Stimulated activated CD8-positive, alpha-beta memory T cell treated with anti-CD3 and anti-CD28 coated beads, Interleukin-15, amount 100 ng/mL, for 24 hours (primary cell): ENCODE measurements around the gene NMNAT1.
"Not testable (repeated sequence)": the region's sequence is repeated elsewhere in the genome, so short reads cannot be mapped to it uniquely, and the experiment has no call there.

Source experiments
- DNase-seq: peaks from one replicate; pipeline ENCODE4 v3.0.0-alpha.2; 2020; ENCODE audit warnings: low read depth

NMNAT1 gene

GRCh38 chr1:9920606-9921005, 22.7 kb upstream of the NMNAT1 start:
- DNase-seq: no peak

DNA sequence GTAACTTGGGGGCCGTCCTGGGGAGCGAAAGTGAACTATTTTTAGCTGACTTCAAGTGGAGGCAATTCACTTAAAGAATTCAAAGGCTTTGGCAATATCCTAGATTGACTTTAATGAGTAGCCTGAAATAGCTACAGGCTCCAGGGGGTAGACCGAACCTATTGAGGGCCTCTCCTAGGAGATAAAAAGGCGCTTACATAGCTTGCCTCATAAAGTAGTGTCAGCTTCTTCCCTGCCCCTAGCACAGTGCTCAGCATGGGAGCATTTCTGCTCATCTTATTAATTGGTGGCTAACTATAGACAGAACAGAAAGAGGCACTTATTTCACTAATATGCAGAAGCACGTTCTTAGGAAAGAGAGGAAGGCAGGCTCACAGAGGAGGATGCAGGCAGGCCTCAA, 20.9 kb upstream of the NMNAT1 start:
- DNase-seq: no peak

DNA sequence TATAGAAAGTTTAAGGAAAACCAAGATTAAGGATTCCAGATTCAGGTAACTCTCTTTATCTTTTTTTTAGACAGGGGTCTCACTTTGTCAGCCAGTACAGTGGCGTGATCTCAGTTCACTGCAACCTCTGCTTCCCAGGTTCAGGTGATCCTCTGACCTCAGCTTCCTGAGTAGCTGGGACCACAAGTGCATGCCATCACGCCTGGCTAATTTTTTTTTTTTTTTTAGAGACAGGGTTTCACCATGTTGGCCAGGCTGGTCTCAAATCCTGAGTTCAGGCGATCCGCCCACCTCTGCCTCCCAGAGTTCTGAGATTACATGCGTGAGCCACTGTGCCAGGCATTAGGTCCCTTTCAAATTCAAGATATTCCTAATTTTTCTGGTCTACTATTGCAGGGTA, 16.0 kb upstream of the NMNAT1 start:
- no peak for DNase-seq

DNA sequence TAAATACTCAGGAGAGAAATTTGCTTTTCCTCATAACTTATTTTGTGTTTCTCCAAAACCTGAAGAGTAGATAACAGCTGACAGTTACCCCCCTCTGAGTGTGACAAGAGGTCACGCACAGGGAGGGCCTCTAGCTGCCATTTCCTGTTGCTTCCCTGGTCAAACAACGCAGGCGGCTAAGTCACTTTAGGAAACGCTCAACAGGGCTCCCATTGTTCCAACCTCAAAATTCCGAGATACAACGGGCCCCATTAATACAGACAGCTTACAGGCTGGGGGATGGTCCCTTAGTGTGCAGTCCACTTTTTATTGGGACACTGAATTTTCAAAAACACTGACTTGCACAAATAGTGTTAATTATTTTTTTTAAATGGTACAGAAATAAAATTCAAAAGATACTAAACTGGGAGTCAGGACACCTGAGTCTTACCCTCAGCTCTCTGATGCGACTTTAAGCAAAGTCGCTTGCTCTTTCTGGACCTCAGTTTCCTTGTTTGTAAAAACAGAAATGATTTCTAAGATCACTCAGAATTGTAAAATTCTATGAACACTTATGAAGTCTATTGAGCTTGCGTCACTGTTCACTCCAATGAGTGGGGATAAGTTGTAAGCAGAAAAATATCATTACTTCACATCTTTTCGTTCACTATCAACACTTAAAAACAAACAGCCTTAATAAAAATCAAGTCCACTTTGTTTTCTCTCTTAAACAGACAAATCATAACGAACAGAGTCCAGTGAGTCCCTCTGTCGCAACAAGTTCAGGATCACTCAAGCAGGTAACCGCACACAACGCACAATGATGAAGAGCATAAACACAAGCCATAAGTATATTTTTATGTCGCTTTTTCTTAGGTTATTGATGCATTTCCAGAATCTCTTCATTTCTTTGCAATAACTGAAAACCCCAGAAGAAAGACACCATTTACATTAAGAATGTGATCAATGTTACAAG, 13.6 kb upstream of the NMNAT1 start:
- no peak for DNase-seq

- DNase-seq: no peak
Observed at GRCh38 chr1:9942399-9942938, 806 bp upstream of the NMNAT1 start.

- DNase-seq: no peak
Observed at GRCh38 chr1:9946315-9946714, 3.0 kb downstream of the NMNAT1 start.

DNA sequence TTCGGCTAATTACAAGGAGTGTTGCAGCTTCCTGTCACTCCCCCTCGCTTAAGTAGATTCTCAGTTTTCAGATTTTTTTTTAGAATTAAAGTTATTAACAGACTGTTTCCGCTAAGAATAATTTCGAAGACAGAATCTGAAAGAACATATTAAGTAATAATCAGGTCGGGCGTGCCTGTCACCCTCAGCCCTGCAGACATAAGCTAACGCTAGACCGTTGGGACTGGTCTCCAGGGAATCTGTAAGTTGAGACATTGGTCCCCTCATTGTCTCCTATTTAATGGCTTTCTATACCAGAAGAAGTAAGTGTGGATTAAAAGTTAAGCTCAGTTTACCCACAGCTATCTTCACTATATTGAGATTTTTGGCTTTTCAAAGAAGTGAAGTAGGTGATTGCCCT, 14.5 kb downstream of the NMNAT1 start:
- DNase-seq: no peak

DNA sequence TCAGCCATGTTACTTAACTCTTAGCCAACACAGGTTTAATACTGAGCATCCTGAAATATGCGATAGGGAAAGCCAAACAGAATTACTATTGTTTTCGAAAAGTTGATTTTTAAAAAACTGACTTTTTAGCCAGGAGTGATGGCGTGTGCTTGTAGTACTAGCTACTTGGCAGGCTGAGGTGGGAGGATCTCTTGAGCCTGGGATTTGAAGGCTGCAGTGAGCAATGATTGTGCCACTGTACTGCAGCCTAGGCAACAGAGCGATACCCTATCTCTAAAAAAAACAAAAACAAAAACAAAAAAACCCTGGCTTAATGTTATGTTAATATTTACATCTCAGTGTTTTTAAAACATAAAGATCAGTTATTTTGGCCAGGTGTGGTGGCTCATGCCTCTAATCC, 16.7 kb downstream of the NMNAT1 start:
- DNase-seq: no peak

GRCh38 chr1:9960706-9961562, 17.7 kb downstream of the NMNAT1 start:
- no peak for DNase-seq

GRCh38 chr1:9984253-9984652, 41.0 kb downstream of the NMNAT1 start:
- no peak for DNase-seq

DNA sequence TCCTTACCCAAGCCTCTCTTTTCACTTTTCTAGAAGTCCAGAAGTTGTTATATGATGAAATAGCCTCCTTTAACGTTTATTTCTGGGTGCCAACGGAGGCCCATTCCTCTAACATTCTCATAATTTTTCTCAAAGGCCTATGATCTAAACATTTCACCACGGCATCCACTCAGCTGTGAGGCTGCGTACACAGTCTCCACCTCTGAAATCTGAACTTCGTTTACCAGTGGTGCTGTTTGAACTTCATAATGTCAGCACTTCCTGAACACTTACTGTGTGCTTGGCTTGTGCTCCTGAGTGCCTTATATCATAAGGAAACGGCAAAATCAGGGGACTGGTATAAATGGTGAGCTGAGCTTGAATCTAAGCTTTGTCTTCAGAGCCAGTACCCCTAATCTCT, 41.7 kb downstream of the NMNAT1 start:
- no peak for DNase-seq

DNA sequence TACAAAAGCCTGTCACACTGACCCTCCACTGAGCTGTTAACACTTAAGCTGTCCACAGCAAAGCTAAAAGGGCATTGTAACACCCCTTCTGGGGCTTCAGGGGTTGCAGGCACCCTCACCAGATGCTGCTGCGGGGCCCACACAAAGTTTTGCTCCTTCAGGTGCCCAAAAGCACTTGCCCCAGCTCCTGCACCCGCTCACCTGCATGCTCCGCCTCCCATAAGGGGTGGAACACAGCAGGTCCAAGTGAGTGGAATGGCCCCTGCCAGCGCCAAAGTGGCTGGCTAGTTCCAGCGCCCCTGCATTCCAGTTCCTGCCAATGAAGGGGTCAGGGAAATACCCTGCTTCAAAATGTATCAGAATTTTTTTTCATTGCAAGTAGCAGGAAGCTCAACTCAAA, 46.5 kb downstream of the NMNAT1 start:
- DNase-seq: no peak

GRCh38 chr1:9990944-9991343, 47.7 kb downstream of the NMNAT1 start:
- no peak for DNase-seq

DNA sequence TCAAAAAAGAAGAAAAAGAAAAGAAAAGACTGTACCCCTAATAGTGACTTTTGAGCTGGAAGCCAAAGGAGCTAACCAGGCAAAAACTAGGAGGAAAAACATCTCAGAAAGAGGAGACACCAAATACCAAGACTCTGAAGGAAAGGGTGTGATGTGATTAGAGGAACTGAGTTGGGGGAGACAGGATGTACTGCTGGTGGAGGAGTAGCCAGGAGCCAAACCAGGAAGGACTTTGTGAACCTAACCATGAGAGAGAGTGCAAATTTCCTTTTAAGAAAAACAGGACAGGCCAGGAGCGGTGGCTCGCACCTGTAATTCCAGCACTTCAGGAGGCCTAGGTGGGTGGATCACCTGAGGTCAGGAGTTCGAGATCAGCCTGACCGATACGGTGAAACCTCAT, 49.6 kb downstream of the NMNAT1 start:
- no peak for DNase-seq

GRCh38 chr1:9993561-9994075, 50.3 kb downstream of the NMNAT1 start:
- DNase-seq: no peak

DNA sequence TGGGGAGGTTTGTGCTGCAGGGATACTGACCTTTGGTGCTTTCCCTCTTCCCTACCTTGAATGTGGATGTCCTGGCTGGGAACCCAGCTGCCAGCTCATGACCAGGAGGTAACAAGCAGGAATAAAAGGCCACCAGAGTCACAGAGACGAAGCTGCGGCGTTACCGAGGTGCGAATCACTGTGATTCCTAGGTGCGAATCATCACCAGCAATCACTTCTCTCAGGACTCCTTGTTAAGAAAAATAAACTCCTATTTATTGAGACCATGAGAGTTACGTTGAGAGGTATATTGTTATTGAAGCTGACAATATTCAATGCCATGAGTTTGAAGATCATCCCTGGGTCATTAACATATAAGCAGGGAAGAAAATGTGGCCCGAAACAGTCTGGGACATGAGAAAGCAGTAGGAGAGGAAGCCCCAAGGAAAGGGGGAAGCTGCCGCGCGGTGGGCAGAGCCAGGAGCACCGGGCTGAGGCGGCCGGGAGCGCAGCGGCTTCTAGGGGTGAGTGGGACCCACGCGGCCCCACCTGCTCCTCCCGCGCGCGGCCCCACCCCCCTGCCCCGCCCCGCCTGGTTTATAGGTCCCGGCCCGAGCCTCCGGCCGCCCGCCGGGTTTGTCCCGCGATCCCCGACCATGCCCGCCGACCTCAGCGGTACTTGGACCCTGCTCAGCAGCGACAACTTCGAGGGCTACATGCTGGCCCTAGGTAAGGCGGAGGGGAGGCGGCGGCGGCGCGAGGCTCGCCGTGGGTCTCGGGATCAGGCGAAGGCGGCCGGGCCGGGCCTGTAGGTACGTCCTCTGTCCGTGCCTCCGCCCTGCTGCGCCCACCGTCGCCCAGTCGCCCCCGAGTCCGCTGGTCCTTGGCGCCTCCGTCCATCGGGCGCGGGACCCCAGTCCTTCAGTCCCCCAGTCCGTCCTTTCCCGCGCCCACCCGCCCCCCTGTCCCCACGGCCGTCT, 53.6 kb downstream of the NMNAT1 start, which contains the start of gene RBP7:
TSS of gene RBP7 (plus strand) at position 605 of the 959 bp plus-strand sequence. CDS start at position 636, 31 bp downstream.
- DNase-seq: no peak

GRCh38 chr1:10001016-10001665, 57.9 kb downstream of the NMNAT1 start:
- DNase-seq: no peak

GRCh38 chr1:10005248-10005647, 62.0 kb downstream of the NMNAT1 start:
- not testable (repeated sequence) for DNase-seq

DNA sequence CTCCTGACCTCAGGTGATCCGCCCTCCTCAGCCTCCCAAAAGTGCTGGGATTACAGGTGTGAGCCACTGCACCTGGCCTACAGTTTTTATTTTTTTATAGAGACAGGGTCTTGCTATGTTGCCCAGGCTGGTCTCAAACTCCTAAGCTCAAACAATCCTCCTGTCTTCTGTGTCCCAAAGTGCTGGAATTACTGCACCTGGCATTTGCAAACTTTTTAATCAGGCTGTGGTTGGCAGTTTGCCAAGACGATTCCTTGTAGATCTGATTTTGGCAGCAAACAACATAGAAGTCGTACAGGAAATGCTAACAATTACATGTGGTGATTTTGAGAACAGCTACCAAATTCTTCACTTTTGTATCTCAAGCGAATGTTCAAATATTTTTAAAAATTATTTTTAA, 63.9 kb downstream of the NMNAT1 start:
- no peak for DNase-seq

DNA sequence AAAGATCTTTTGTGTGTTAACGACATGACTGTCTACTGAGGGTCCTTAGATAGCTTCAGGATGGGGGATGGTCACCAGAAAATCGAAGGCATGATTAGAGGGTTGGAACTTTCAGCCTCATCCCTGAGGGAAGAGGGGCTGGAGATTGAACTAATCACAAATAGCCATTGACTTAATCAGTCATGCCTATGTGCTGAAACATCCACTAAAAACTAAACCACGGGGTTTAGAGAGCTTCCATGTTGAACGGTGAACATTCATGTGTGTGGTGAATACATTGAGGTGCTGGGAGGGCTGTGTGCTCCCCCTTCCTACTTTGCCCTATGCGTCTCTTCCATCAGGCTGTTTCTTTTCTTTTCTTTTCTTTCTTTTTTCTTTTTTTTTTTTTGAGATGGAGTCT, 70.7 kb downstream of the NMNAT1 start:
- DNase-seq: no peak

- DNase-seq: no peak
Observed at GRCh38 chr1:10019561-10019960, 76.3 kb downstream of the NMNAT1 start.
